ENCODE results near the gene AEN. TPM values are rescaled to one million over a fixed set of nuclear protein-coding genes. Genes with fewer than 3 reads are reported as not detected.

AEN gene
- total RNA-seq, 4 donors from 2014 or later: 13.3 to 29.0 (median 23.4) TPM

DNA sequence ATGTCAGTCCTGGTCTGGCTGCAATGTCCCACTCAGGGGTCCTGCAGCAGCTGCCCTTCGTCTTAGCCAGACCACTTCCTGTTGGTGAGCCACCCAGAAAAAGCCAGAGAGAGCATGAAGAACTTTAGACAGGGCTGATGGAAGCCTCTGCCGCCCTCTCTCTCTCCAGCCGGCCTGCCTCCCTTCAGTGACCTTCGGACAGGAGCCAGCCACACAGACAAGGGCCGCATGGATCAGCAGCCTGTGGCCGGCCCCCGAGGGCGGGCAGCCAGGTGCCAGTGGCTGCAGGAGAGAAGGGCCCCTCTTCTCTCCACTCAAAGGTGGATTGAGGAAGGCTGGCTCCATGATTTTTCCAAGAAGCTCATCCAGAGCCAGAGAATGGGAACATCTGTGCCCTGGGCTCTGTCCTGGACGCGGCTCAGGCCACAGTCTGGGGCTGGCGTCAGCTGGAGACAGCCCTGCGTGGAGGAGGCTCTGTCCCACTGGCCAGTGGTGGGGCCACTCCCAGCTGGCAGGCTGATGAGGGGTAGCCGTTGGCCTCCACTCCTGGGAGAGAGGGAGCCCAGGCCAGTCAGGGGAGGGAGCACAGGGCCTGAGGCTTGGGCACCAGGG is 60.6 kb downstream of the AEN start:
- Histone ChIP-seq H3K9me3 (no peaks in the 10 kb centered on the region), H3K27me3 (peaks cover 0 to 19% (median 0%) of the 10 kb centered on the region in 4 donors), H3K4me1 (no peaks in the 10 kb centered on the region), H3K36me3 (no peaks in the 10 kb centered on the region), H3K27ac (replicated peaks in 1 of 4) (no peak overlapping the region), H3K4me3 (no peak overlapping the region)
- TF ChIP-seq, protein P1, sequence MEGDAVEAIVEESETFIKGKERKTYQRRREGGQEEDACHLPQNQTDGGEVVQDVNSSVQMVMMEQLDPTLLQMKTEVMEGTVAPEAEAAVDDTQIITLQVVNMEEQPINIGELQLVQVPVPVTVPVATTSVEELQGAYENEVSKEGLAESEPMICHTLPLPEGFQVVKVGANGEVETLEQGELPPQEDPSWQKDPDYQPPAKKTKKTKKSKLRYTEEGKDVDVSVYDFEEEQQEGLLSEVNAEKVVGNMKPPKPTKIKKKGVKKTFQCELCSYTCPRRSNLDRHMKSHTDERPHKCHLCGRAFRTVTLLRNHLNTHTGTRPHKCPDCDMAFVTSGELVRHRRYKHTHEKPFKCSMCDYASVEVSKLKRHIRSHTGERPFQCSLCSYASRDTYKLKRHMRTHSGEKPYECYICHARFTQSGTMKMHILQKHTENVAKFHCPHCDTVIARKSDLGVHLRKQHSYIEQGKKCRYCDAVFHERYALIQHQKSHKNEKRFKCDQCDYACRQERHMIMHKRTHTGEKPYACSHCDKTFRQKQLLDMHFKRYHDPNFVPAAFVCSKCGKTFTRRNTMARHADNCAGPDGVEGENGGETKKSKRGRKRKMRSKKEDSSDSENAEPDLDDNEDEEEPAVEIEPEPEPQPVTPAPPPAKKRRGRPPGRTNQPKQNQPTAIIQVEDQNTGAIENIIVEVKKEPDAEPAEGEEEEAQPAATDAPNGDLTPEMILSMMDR (IDR thresholded peaks at IDR 0.05): no peak
- TF ChIP-seq POLR2AphosphoS5 (IDR thresholded peaks at IDR 0.05): no peak
- TF ChIP-seq POLR2A (IDR thresholded peaks at IDR 0.05; ENCODE audit: low read depth): no peak
- no peak for TF ChIP-seq EP300 (IDR thresholded peaks at IDR 0.05)
- 70% methylated on average over 7 of the region's 13 CpGs for WGBS
- DNase-seq (ENCODE audit: extremely low spot score): peak; percentile 72
- intact Hi-C loops (cut with DNase I): no loop called here

Small RNA genes within 50 kb of the gene (small RNA-seq; reads per million reads assigned to genes)
- gene MIR1179 (0 to 0.08 (median 0) reads per million in 3 donors), gene MIR7-2 (0 to 0.51 (median 0) reads per million in 3 donors)

Other genes starting within 250 kb of the AEN start
- gene MRPL46, start 154.0 kb upstream of the AEN start, total RNA-seq: 10 to 100 TPM; 14.5 to 27.8 (median 25.1) TPM
- gene MRPS11, start 153.6 kb upstream of the AEN start, total RNA-seq: 10 to 100 TPM; 25.7 to 44.9 (median 34.2) TPM
- 1 to 10 TPM; 4.0 to 6.6 (median 5.6) TPM for gene DET1, start 74.7 kb upstream of the AEN start, total RNA-seq
- 10 to 100 TPM in 2 of 4 donors, 1 to 10 TPM in 2; 6.1 to 21.2 (median 9.8) TPM for gene ISG20, start 17.7 kb downstream of the AEN start, total RNA-seq
- gene ACAN, start 182.1 kb downstream of the AEN start, total RNA-seq: under 1 TPM in 3 of 4 donors, not detected in 1; under 0.01 to 0.11 (median 0.06) TPM